OCI-LY3 (cell line): ENCODE results near the gene ASB6.
A peak's percentile ranks its signal among the peaks of the same experiment; 100 is the strongest.
"Not testable (repeated sequence)": the region's sequence is repeated elsewhere in the genome, so short reads cannot be mapped to it uniquely, and the experiment has no call there.

Source experiments
- H2AFZ ChIP-seq: fragments of 200-600, 300-600 bp; shearing (Covaris generic); 2 replicates; pipeline ENCODE4 v1.6.0; 2014; ENCODE audit warnings: antibody characterized with exemption, low read depth, low read length
- H3K27ac ChIP-seq: fragments of 200-600, 300-600 bp; sonication (generic); 2 replicates; pipeline ENCODE4 v1.5.1; 2014; ENCODE audit warnings: mild to moderate bottlenecking, low read length, moderate library complexity, mixed read lengths
- H3K27me3 ChIP-seq: fragments of 200-600, 300-600 bp; sonication (generic); 2 replicates; pipeline ENCODE4 v1.6.1; 2014; ENCODE audit warnings: low read depth, low read length, mixed read lengths
- H3K36me3 ChIP-seq: fragments of 200-600, 300-600 bp; sonication (generic); replicated peaks from 2 replicates; pipeline ENCODE3; 2014; ENCODE audit warnings: low read depth, low read length, mixed read lengths
- H3K4me1 ChIP-seq: fragments of 300-600, 200-600 bp; sonication (generic); 2 replicates; pipeline ENCODE4 v1.6.1; 2014; ENCODE audit warnings: low read length, mixed read lengths
- H3K4me2 ChIP-seq: fragments of 200-600, 300-600 bp; sonication (generic); 2 replicates; pipeline ENCODE4 v1.6.1; 2014; ENCODE audit warnings: low read length, mixed read lengths
- H3K4me3 ChIP-seq: fragments of 300-600, 200-600 bp; sonication (generic); 2 replicates; pipeline ENCODE4 v1.5.1; 2014; ENCODE audit warnings: antibody characterized with exemption, mild to moderate bottlenecking, low read length, moderate library complexity
- H3K79me2 ChIP-seq: fragments of 300-600, 200-600 bp; shearing (Covaris generic); 2 replicates; pipeline ENCODE4 v1.6.1; 2014; ENCODE audit warnings: mild to moderate bottlenecking, low read length, mixed read lengths
- H3K9ac ChIP-seq: fragments of 300-600, 200-600 bp; shearing (Covaris generic); 2 replicates; pipeline ENCODE4 v1.6.0; 2014; ENCODE audit warnings: mild to moderate bottlenecking, low read length, moderate library complexity
- H3K9me3 ChIP-seq: fragments of 200-600, 300-600 bp; shearing (Covaris generic); 2 replicates; pipeline ENCODE4 v1.6.1; 2014; ENCODE audit warnings: low read length, mixed read lengths; ENCODE audit not compliant: insufficient read depth
- H4K20me1 ChIP-seq: fragments of 200-600, 300-600 bp; sonication (generic); 2 replicates; pipeline ENCODE4 v1.6.1; 2016; ENCODE audit warnings: low read length, mixed read lengths; ENCODE audit not compliant: insufficient read depth
- CTCF ChIP-seq: fragments of 200-600, 300-600 bp; sonication (generic); IDR thresholded peaks from 2 replicates; pipeline ENCODE4 v1.5.1; 2014; ENCODE audit warnings: antibody characterized with exemption, low read length, low read depth
- EZH2phosphoT487 ChIP-seq: fragments of 200-600 bp; shearing (Covaris generic); IDR thresholded peaks from 2 replicates; pipeline ENCODE4 v1.6.1; 2018; ENCODE audit warnings: antibody characterized with exemption, mixed run types, low read depth

Gene ASB6

GRCh38 chr9:129594632-129595031, 47.3 kb downstream of the ASB6 start:
- Histone ChIP-seq H3K4me1 (peaks cover 14% of the 10 kb centered on the region), H3K27me3 (peaks cover 17% of the 10 kb centered on the region; the same call in 1 of the 2 replicates), H3K79me2 (no peaks in the 10 kb centered on the region), H2AFZ (no peak overlapping the region), H3K36me3 (no peaks in the 10 kb centered on the region), H3K4me3 (no peak overlapping the region), H3K27ac (no peak overlapping the region), H3K4me2 (no peak overlapping the region), H4K20me1 (no peaks in the 10 kb centered on the region), H3K9me3 (no peaks in the 10 kb centered on the region), H3K9ac (no peak overlapping the region)
- TF ChIP-seq CTCF (no peak), EZH2phosphoT487 (no peak)

- H2AFZ ChIP-seq, H3K9ac ChIP-seq, H3K4me3 ChIP-seq, H4K20me1 ChIP-seq, H3K9me3 ChIP-seq, H3K36me3 ChIP-seq, H3K27ac ChIP-seq, H3K79me2 ChIP-seq: not testable (repeated sequence)
- H3K4me2 ChIP-seq: 0 out of 2 replicates have a peak overlapping the region, but pooled peaks have one; percentile 38
- H3K27me3 ChIP-seq: peaks cover 17% of the 10 kb centered on the region; the same call in 1 of the 2 replicates
- H3K4me1 ChIP-seq: peaks cover 14% of the 10 kb centered on the region
Measured at GRCh38 chr9:129592790-129593189, 49.2 kb downstream of the ASB6 start.

- no peak for TF ChIP-seq EZH2phosphoT487
- no peak for TF ChIP-seq CTCF
- no peaks in the 10 kb centered on the region for H3K36me3 ChIP-seq
Measured at GRCh38 chr9:129591916-129592315, 50.0 kb downstream of the ASB6 start.

GRCh38 chr9:129590466-129590865, 51.5 kb downstream of the ASB6 start:
- Histone ChIP-seq H3K27me3 (peaks cover 17% of the 10 kb centered on the region; the same call in 1 of the 2 replicates), H3K36me3 (no peaks in the 10 kb centered on the region), H3K79me2 (no peaks in the 10 kb centered on the region), H3K9me3 (no peaks in the 10 kb centered on the region), H3K27ac (no peak overlapping the region), H3K9ac (no peak overlapping the region), H3K4me2 (no peak overlapping the region), H4K20me1 (no peaks in the 10 kb centered on the region), H2AFZ (no peak overlapping the region), H3K4me1 (peaks cover 13% of the 10 kb centered on the region), H3K4me3 (no peak overlapping the region)
- TF ChIP-seq CTCF: no peak
- no peak for TF ChIP-seq EZH2phosphoT487

More at GRCh38 chr9:129591916-129592315, 50.0 kb downstream of the ASB6 start:
- H3K9ac ChIP-seq: no peak overlapping the region
- H3K4me3 ChIP-seq: no peak overlapping the region
- H4K20me1 ChIP-seq: no peaks in the 10 kb centered on the region
- peaks cover 17% of the 10 kb centered on the region; the same call in 1 of the 2 replicates for H3K27me3 ChIP-seq
- H3K4me1 ChIP-seq: peaks cover 14% of the 10 kb centered on the region
- H3K79me2 ChIP-seq: no peaks in the 10 kb centered on the region
- H3K9me3 ChIP-seq: no peaks in the 10 kb centered on the region
- H2AFZ ChIP-seq: no peak overlapping the region
- no peak overlapping the region for H3K4me2 ChIP-seq
- no peak overlapping the region for H3K27ac ChIP-seq
